HepG2 (cell line): Measurements from ENCODE around the gene KRT76. TPM values are rescaled to one million over a fixed set of nuclear protein-coding genes. Genes with fewer than 3 reads are reported as not detected.

Experiments used
- ATAC-seq: fragments of 200-7000 bp; cut with Tn5 transposase; 3 replicates; pipeline ENCODE4 v1.9.1; 2020; ENCODE audit warnings: mild to moderate bottlenecking, moderate library complexity
- BruUV-seq: library from RNA; stranded (reverse); fragments of 400-500 nt; replicated peaks from 2 replicates; lab custom pipeline; 2021; lab: Mats Ljungman, UMichigan
- CTCF ChIA-PET: fragments of 300-600 bp; formaldehyde crosslinking; extraction: SDS; loops from one replicate; lab custom pipeline; 2021; ENCODE audit warnings: low total read pairs, inconsistent platforms, low intra/inter-chr PET ratio; lab: Yijun Ruan, JAX
- POLR2A ChIA-PET: fragments of 350-600 bp; sonication (Branson Sonifier 250); formaldehyde crosslinking; loops from one replicate; lab custom pipeline; 2020; ENCODE audit warnings: antibody characterized with exemption, inconsistent platforms; lab: Yijun Ruan, JAX
- DNase-seq: peaks from one replicate; pipeline ENCODE4 v3.0.0-alpha.2; 2015; ENCODE audit warnings: low spot score
- FAIRE-seq: peaks from 3 replicates; lab custom pipeline; 2011; peaks lifted over from hg19 to GRCh38; lab: Jason Lieb, UNC
- H2AFZ ChIP-seq: one replicate; pipeline ENCODE4 v1.6.1; 2011; ENCODE audit warnings: low read length, inconsistent platforms
- H3K27ac ChIP-seq: fragments of 300-600 bp; 3 replicates; pipeline ENCODE4 v1.8.0; 2011; ENCODE audit warnings: mixed run types, mild to moderate bottlenecking, mixed read lengths, low read length, inconsistent platforms; ENCODE audit not compliant: insufficient read depth; ENCODE audit errors: extremely low read length
- H3K27me3 ChIP-seq, 2 experiments: fragments of 200-600 bp in 1 of 2; 2 replicates in 1 of 2; 3 replicates in 1 of 2; pipeline versions ENCODE4 v1.6.0 to v1.8.0; 2011; ENCODE audit warnings: low read length in 2 of 2, mild to moderate bottlenecking in 2 of 2, moderate library complexity in 2 of 2, inconsistent platforms in 1 of 2; ENCODE audit not compliant: insufficient read depth in 2 of 2, control insufficient read depth in 1 of 2
- H3K36me3 ChIP-seq, 2 experiments: fragments of 200-600 bp in 1 of 2; replicated peaks in 1 of 2; 2 replicates in 1 of 2; 3 replicates in 1 of 2; pipeline versions ENCODE4 v1.5.1 to v1.8.0; 2011; ENCODE audit warnings: low read length in 2 of 2, inconsistent platforms in 1 of 2; ENCODE audit not compliant: insufficient read depth in 2 of 2, control insufficient read depth in 1 of 2
- H3K4me1 ChIP-seq: 2 replicates; pipeline ENCODE4 v1.5.1; 2012; ENCODE audit warnings: low read length, inconsistent platforms; ENCODE audit not compliant: insufficient read depth
- H3K4me2 ChIP-seq: 2 replicates; pipeline ENCODE4 v1.6.0; 2011; ENCODE audit warnings: low read depth, low read length, inconsistent platforms
- H3K4me3 ChIP-seq, 3 experiments: fragments of 200-600 bp in 1 of 3; sonication (generic), shearing (Covaris generic) in 1 of 3; replicated peaks in 1 of 3; 2 replicates each; pipeline ENCODE4 v1.5.1; 2011 to 2016; ENCODE audit warnings: low read length in 3 of 3, inconsistent platforms in 2 of 3, low read depth in 2 of 3, mild to moderate bottlenecking in 2 of 3, control low read depth in 1 of 3, mixed read lengths in 1 of 3; ENCODE audit not compliant: insufficient read depth in 1 of 3
- H3K79me2 ChIP-seq: one replicate; pipeline ENCODE4 v1.6.1; 2011; ENCODE audit warnings: low read length, inconsistent platforms; ENCODE audit not compliant: insufficient read depth
- H3K9ac ChIP-seq: 2 replicates; pipeline ENCODE4 v1.6.0; 2011; ENCODE audit warnings: mild to moderate bottlenecking, low read depth, low read length, inconsistent platforms; ENCODE audit not compliant: insufficient read depth
- H3K9me3 ChIP-seq: 2 replicates; pipeline ENCODE4 v1.5.1; 2012; ENCODE audit warnings: mild to moderate bottlenecking, low read length
- H4K20me1 ChIP-seq: 2 replicates; pipeline ENCODE4 v1.6.0; 2011; ENCODE audit warnings: inconsistent platforms, mild to moderate bottlenecking, low read length, moderate library complexity; ENCODE audit not compliant: insufficient read depth
- NCOR1 ChIP-seq: fragments of 200-600 bp; sonication (generic); IDR thresholded peaks from 2 replicates; pipeline ENCODE4 v1.7.0; 2017; ENCODE audit warnings: antibody characterized with exemption, low read length, borderline replicate concordance
- NFE2 ChIP-seq: sonication (generic); formaldehyde crosslinking; IDR thresholded peaks from 2 replicates; pipeline ENCODE4 v1.4.0; 2020; ENCODE audit warnings: missing genetic modification reagents
- NKX3-1 ChIP-seq: sonication (generic); formaldehyde crosslinking; IDR thresholded peaks from 2 replicates; pipeline ENCODE4 v1.5.0; 2020; ENCODE audit warnings: missing genetic modification reagents
- PCBP2 ChIP-seq: fragments of 200-400 bp; formaldehyde crosslinking; optimal IDR thresholded peaks from 2 replicates; pipeline ENCODE3; 2018; ENCODE audit warnings: low read length, low read depth; ENCODE audit not compliant: poor library complexity, severe bottlenecking
- ZNF121 ChIP-seq: sonication (generic); formaldehyde crosslinking; IDR thresholded peaks from 2 replicates; pipeline ENCODE4 v1.5.0; 2020; ENCODE audit warnings: mild to moderate bottlenecking, missing genetic modification reagents
- ZNF235 ChIP-seq: sonication (generic); formaldehyde crosslinking; IDR thresholded peaks from 2 replicates; pipeline ENCODE4 v1.8.1; 2023; ENCODE audit warnings: mild to moderate bottlenecking, missing genetic modification reagents, borderline replicate concordance
- ZNF264 ChIP-seq: sonication (generic); formaldehyde crosslinking; IDR thresholded peaks from 2 replicates; pipeline ENCODE4 v1.4.0; 2020; ENCODE audit warnings: missing genetic modification reagents
- ZNF333 ChIP-seq: sonication (generic); formaldehyde crosslinking; IDR thresholded peaks from 2 replicates; pipeline ENCODE4 v1.4.0; 2020; ENCODE audit warnings: mild to moderate bottlenecking, missing genetic modification reagents, borderline replicate concordance
- WGBS: methylation state at CpG from one replicate; pipeline ENCODE4 v1.1.6; 2017; ENCODE audit warnings: low lambda C conversion rate; 5-methylcytosine and 5-hydroxymethylcytosine counted together
- in situ Hi-C: cut with HindIII; loops from 2 replicates; pipeline ENCODE4 v1.10.0; 2017; ENCODE audit warnings: low pct_unique_long_range_greater_than_20kb; ENCODE audit not compliant: extremely low pct_ligation_motif_present
- intact Hi-C: fragments of 100-400 bp; cut with micrococcal nuclease; formaldehyde crosslinking; loops from one replicate; pipeline ENCODE4 v1.10.0; 2022; ENCODE audit not compliant: unreplicated experiment
- polyA plus RNA-seq, 8 experiments: library from polyadenylated mRNA; depleted of rRNA in 3 of 8; stranded (reverse) in 7 of 8; unstranded in 1 of 8; fragments of >200 nt; fragmentation: Illumina TruSeq in 4 of 8; extraction: Trizol in 4 of 8; gene quantifications; 2 replicates each; pipeline versions ENCODE4 v1.2.1 to v1.2.3, GENCODE V29; 2011 to 2016; ENCODE audit warnings: low read depth in 4 of 8, missing spikeins in 1 of 8, mixed read lengths in 1 of 8; ENCODE audit not compliant: insufficient read depth in 1 of 8
- total RNA-seq, 5 experiments: library from RNA; depleted of rRNA; stranded (reverse); fragments of >200 nt; fragmentation: Illumina TruSeq; extraction: Trizol; gene quantifications; 2 replicates each; pipeline ENCODE4 v1.2.3, GENCODE V29; 2016; ENCODE audit warnings: low read depth in 1 of 5
- TF ChIP-seq, protein P1 (sequence below): sonication (generic); formaldehyde crosslinking; conservative IDR thresholded peaks from 2 replicates; pipeline ENCODE4 v1.4.0; 2020; ENCODE audit warnings: missing genetic modification reagents
- TF ChIP-seq, protein P2 (sequence below): fragments of 450-650 bp; IDR thresholded peaks from 2 replicates; pipeline ENCODE4 v1.6.1; 2017

Gene KRT76
- total and polyA plus RNA-seq, 2 of the 13 experiments (the other 11 are each of a cell fraction or from before 2014, with no cell fraction given) = not detected

DNA sequence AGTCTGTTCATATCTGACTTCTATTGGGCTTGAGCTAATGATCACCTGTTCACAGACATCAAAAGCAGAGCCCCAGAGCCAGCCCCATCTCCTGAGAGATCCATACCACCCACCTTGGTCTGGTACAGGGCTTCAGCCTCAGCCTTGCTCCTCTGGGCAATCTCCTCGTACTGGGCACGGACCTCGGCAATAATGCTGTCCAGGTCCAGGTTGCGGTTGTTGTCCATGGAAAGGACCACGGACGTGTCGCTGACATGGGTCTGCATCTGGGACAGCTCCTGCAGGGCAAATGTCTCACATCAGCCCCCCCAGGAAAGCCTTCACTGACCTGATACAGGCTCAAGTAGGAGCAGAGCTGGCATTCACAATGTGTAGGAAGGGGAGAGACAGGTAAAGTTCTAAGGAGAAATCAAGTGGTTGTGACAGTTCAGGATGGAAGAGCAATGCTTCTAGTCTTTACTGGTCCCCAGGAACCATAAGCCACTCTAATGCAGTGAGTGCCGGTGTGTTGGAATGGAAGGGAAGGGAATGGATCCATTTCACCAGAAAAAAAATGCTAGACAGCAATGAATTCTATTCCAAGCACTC, 31.5 kb upstream of the KRT76 start:
- no peak for TF ChIP-seq NCOR1
- TF ChIP-seq ZNF121 (CRISPR knock-in tag) = no peak
- TF ChIP-seq NFE2 (CRISPR knock-in tag) = no peak
- TF ChIP-seq, protein P1, sequence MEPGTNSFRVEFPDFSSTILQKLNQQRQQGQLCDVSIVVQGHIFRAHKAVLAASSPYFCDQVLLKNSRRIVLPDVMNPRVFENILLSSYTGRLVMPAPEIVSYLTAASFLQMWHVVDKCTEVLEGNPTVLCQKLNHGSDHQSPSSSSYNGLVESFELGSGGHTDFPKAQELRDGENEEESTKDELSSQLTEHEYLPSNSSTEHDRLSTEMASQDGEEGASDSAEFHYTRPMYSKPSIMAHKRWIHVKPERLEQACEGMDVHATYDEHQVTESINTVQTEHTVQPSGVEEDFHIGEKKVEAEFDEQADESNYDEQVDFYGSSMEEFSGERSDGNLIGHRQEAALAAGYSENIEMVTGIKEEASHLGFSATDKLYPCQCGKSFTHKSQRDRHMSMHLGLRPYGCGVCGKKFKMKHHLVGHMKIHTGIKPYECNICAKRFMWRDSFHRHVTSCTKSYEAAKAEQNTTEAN (CRISPR knock-in tag) = no peak
- no peak for TF ChIP-seq ZNF235
- TF ChIP-seq, protein P2, sequence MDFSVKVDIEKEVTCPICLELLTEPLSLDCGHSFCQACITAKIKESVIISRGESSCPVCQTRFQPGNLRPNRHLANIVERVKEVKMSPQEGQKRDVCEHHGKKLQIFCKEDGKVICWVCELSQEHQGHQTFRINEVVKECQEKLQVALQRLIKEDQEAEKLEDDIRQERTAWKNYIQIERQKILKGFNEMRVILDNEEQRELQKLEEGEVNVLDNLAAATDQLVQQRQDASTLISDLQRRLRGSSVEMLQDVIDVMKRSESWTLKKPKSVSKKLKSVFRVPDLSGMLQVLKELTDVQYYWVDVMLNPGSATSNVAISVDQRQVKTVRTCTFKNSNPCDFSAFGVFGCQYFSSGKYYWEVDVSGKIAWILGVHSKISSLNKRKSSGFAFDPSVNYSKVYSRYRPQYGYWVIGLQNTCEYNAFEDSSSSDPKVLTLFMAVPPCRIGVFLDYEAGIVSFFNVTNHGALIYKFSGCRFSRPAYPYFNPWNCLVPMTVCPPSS = no peak
- TF ChIP-seq PCBP2 = no peak
- no peak for TF ChIP-seq ZNF264 (CRISPR knock-in tag)
- TF ChIP-seq ZNF333 (CRISPR knock-in tag) = no peak
- no peak for TF ChIP-seq NKX3-1 (CRISPR knock-in tag)
- TF ChIP-seq, all 625 proteins: peak for 0
- ChIA-PET POLR2A (no interaction called here), CTCF (no interaction called here)
- DNase-seq (no peak), FAIRE-seq (no peak), ATAC-seq (no peak)
- no TSS peak for BruUV-seq
- Histone ChIP-seq H3K36me3 (no peaks in the 10 kb centered on the region), H3K9ac (no peak overlapping the region), H3K4me1 (no peaks in the 10 kb centered on the region), H3K4me2 (no peak overlapping the region), H4K20me1 (no peaks in the 10 kb centered on the region), H2AFZ (no peak overlapping the region), H3K27ac (no peak overlapping the region), H3K4me3 (no peak overlapping the region), H3K79me2 (no peaks in the 10 kb centered on the region), H3K9me3 (no peaks in the 10 kb centered on the region), H3K27me3 (peaks cover 1 to 30% of the 10 kb centered on the region in 2 experiments; a peak in 4 of 5 replicates)
- 0% methylated on average over 8 of the region's 8 CpGs for WGBS
- in situ Hi-C loops (no loop called here), intact Hi-C loops (no loop called here)
